ENCODE results near the gene LAMP5.

Gene LAMP5

GRCh38 chr20:9501473-9501872 lies 12.9 kb upstream of the LAMP5 start:
- no peak for DNase-seq

GRCh38 chr20:9503526-9504245 lies 10.7 kb upstream of the LAMP5 start:
- peak; percentile 36 for DNase-seq

- DNase-seq: no peak
Measured at GRCh38 chr20:9506280-9506821, 8.0 kb upstream of the LAMP5 start.

GRCh38 chr20:9506964-9507369 lies 7.4 kb upstream of the LAMP5 start:
- DNase-seq: no peak

- no peak for DNase-seq
Measured at GRCh38 chr20:9507544-9508239, 6.7 kb upstream of the LAMP5 start.

GRCh38 chr20:9508240-9508661 lies 6.1 kb upstream of the LAMP5 start:
- DNase-seq: no peak

- no peak for DNase-seq
Measured at GRCh38 chr20:9508696-9509178, 5.7 kb upstream of the LAMP5 start.

- DNase-seq: no peak
Measured at GRCh38 chr20:9509246-9509645, 5.1 kb upstream of the LAMP5 start.

GRCh38 chr20:9510911-9511310 lies 3.5 kb upstream of the LAMP5 start:
- DNase-seq: no peak

- DNase-seq: no peak
Measured at GRCh38 chr20:9514072-9514460, 324 bp upstream of the LAMP5 start.

- no peak for DNase-seq
Measured at GRCh38 chr20:9515214-9515585, 810 bp downstream of the LAMP5 start.

- DNase-seq: no peak
Measured at GRCh38 chr20:9515741-9516233, 1.4 kb downstream of the LAMP5 start.

- no peak for DNase-seq
Measured at GRCh38 chr20:9516234-9516871, 2.0 kb downstream of the LAMP5 start.

GRCh38 chr20:9517297-9518162 lies 3.1 kb downstream of the LAMP5 start:
- no peak for DNase-seq

GRCh38 chr20:9518576-9519175 lies 4.3 kb downstream of the LAMP5 start:
- DNase-seq: no peak

- no peak for DNase-seq
Measured at GRCh38 chr20:9520086-9520485, 5.7 kb downstream of the LAMP5 start.

- no peak for DNase-seq
Measured at GRCh38 chr20:9523636-9524035, 9.2 kb downstream of the LAMP5 start.

GRCh38 chr20:9531581-9531980 lies 17.2 kb downstream of the LAMP5 start:
- DNase-seq: no peak

GRCh38 chr20:9532069-9532838 lies 17.9 kb downstream of the LAMP5 start:
- DNase-seq: no peak

- no peak for DNase-seq
Measured at GRCh38 chr20:9534025-9534424, 19.6 kb downstream of the LAMP5 start.

- no peak for DNase-seq
Measured at GRCh38 chr20:9535449-9535848, 21.1 kb downstream of the LAMP5 start.
